ENCODE data around the gene KAZN. TPM values are rescaled to one million over a fixed set of nuclear protein-coding genes. Genes with fewer than 3 reads are reported as not detected.

Gene KAZN
- total RNA-seq, 1 experiment from 2014 or later, result 2.4 TPM

DNA sequence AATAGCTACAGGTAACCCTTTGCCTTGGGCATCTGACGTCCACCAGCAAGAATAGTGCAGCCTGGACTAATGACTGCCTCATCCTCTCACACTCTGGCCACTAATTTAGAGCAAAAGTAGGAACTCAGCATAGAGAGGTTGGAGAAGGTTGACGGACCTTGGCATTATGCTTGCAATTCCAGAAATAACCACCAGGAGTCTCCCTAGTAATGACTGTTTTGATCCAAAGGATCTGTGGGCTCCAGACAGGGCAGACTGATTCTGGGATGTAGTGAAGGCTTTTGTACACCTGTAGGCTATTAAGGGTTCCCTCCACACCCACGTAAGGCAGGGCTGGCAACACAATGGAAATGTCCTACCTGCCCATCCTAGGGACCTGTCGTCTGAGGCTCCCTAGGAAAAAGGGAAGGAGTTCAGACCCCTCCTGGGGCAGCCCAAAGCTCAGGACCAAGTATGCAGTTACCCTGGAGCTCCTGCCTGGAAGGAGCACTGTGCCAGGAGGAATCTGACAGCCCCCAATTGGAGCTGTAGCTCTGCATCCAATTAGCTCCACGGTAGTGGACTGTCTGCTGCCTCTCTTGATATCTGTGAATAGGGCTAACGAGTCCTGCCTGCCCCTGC lies 464.1 kb downstream of the KAZN start:
- intact Hi-C loops (cut with micrococcal nuclease; ENCODE audit: unreplicated experiment), result loop anchor here (1.0 kb wide), 1 partner anchor 38 kb away; no protein-coding TSS in a partner anchor
- Mint-ChIP-seq H3K4me3 (ENCODE audit: unreplicated experiment) (no peak overlapping the region), H3K4me1 (ENCODE audit: low read depth, unreplicated experiment) (no peaks in the 10 kb centered on the region), H3K36me3 (ENCODE audit: insufficient read depth, unreplicated experiment) (no peaks in the 10 kb centered on the region), H3K9me3 (ENCODE audit: unreplicated experiment) (no peaks in the 10 kb centered on the region), H3K27me3 (ENCODE audit: insufficient read depth, unreplicated experiment) (no peaks in the 10 kb centered on the region), H3K27ac (ENCODE audit: unreplicated experiment) (no peak overlapping the region)
- no peaks in the 10 kb centered on the region for H3K9me3 ChIP-seq
- ChIA-PET CTCF (interaction anchor here (0.5 kb wide), 1 partner anchor 178 kb away, joined by 3 read pairs; no protein-coding TSS in a partner anchor), POLR2A (no interaction called here)
- DNase-seq, result peak in 1 of 2 experiments; percentile 18
- TF ChIP-seq, protein P1, sequence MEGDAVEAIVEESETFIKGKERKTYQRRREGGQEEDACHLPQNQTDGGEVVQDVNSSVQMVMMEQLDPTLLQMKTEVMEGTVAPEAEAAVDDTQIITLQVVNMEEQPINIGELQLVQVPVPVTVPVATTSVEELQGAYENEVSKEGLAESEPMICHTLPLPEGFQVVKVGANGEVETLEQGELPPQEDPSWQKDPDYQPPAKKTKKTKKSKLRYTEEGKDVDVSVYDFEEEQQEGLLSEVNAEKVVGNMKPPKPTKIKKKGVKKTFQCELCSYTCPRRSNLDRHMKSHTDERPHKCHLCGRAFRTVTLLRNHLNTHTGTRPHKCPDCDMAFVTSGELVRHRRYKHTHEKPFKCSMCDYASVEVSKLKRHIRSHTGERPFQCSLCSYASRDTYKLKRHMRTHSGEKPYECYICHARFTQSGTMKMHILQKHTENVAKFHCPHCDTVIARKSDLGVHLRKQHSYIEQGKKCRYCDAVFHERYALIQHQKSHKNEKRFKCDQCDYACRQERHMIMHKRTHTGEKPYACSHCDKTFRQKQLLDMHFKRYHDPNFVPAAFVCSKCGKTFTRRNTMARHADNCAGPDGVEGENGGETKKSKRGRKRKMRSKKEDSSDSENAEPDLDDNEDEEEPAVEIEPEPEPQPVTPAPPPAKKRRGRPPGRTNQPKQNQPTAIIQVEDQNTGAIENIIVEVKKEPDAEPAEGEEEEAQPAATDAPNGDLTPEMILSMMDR (IDR thresholded peaks at IDR 0.05; ENCODE audit: insufficient read depth in 1 of 2, low read depth in 1 of 2, low read length in 1 of 2, severe bottlenecking in 1 of 2, unreplicated experiment in 1 of 2), result peak in 1 of 2 experiments; percentile 54
- H3K4me3 ChIP-seq (ENCODE audit: low read depth, low read length), result no peak overlapping the region
- H3K4me1 ChIP-seq, result no peaks in the 10 kb centered on the region
- BruUV-seq (replicated peaks), result no TSS peak
- no peaks in the 10 kb centered on the region for H3K36me3 ChIP-seq (ENCODE audit: control insufficient read depth, insufficient read depth, low read length)
- H3K27me3 ChIP-seq (replicated peaks; ENCODE audit: control insufficient read depth, insufficient read depth, low read length), result no peaks in the 10 kb centered on the region

- no peak for DNase-seq
- H3K4me3 Mint-ChIP-seq (ENCODE audit: unreplicated experiment), result no peak overlapping the region
- no peaks in the 10 kb centered on the region for H3K36me3 Mint-ChIP-seq (ENCODE audit: insufficient read depth, unreplicated experiment)
- Histone ChIP-seq H3K9me3 (no peaks in the 10 kb centered on the region), H3K4me3 (ENCODE audit: low read depth, low read length) (no peak overlapping the region), H3K4me1 (no peaks in the 10 kb centered on the region), H3K36me3 (ENCODE audit: control insufficient read depth, insufficient read depth, low read length) (no peaks in the 10 kb centered on the region), H3K27me3 (replicated peaks; ENCODE audit: control insufficient read depth, insufficient read depth, low read length) (no peaks in the 10 kb centered on the region)
- H3K27me3 Mint-ChIP-seq (ENCODE audit: insufficient read depth, unreplicated experiment), result no peaks in the 10 kb centered on the region
- intact Hi-C loops (cut with micrococcal nuclease; ENCODE audit: unreplicated experiment), result no loop called here
- TF ChIP-seq, protein P1 (IDR thresholded peaks at IDR 0.05; ENCODE audit: insufficient read depth in 1 of 2, low read depth in 1 of 2, low read length in 1 of 2, severe bottlenecking in 1 of 2, unreplicated experiment in 1 of 2), result no peak
- POLR2A ChIA-PET, result no interaction called here
- no peaks in the 10 kb centered on the region for H3K9me3 Mint-ChIP-seq (ENCODE audit: unreplicated experiment)
- CTCF ChIA-PET, result no interaction called here
- no peaks in the 10 kb centered on the region for H3K4me1 Mint-ChIP-seq (ENCODE audit: low read depth, unreplicated experiment)
- BruUV-seq (replicated peaks), result no TSS peak
- H3K27ac Mint-ChIP-seq (ENCODE audit: unreplicated experiment), result no peak overlapping the region
Observed at GRCh38 chr1:15063346-15063745, 464.9 kb downstream of the KAZN start.

DNA sequence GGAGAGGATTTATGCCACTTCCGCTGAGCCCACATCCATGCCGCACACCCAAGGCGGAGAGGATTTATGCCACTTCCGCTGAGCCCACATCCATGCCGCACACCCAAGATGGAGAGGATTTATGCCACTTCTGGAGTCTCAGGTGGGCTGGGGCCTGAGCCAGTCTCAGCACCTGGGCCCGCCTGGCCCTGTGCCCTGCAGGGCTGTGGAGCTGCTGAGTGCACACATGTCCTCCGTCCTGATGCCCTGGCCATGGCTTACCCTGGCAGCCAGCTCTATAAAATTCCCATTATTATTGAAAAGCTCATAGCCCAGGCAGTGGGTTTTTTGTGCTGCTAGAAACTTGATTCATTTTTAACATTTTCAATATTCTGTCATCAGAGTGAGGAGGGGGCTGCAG lies 465.3 kb downstream of the KAZN start:
- Mint-ChIP-seq H3K36me3 (ENCODE audit: insufficient read depth, unreplicated experiment) (no peaks in the 10 kb centered on the region), H3K4me3 (ENCODE audit: unreplicated experiment) (no peak overlapping the region), H3K27me3 (ENCODE audit: insufficient read depth, unreplicated experiment) (no peaks in the 10 kb centered on the region), H3K27ac (ENCODE audit: unreplicated experiment) (no peak overlapping the region), H3K4me1 (ENCODE audit: low read depth, unreplicated experiment) (no peaks in the 10 kb centered on the region), H3K9me3 (ENCODE audit: unreplicated experiment) (no peaks in the 10 kb centered on the region)
- BruUV-seq (replicated peaks), result no TSS peak
- intact Hi-C loops (cut with micrococcal nuclease; ENCODE audit: unreplicated experiment), result no loop called here
- CTCF ChIA-PET, result interaction anchor here (0.7 kb wide), 1 partner anchor 14 kb away, joined by 3 read pairs; no protein-coding TSS in a partner anchor
- H3K4me1 ChIP-seq, result no peaks in the 10 kb centered on the region
- DNase-seq, result no peak
- H3K9me3 ChIP-seq, result no peaks in the 10 kb centered on the region
- TF ChIP-seq, protein P1 (IDR thresholded peaks at IDR 0.05; ENCODE audit: insufficient read depth in 1 of 2, low read depth in 1 of 2, low read length in 1 of 2, severe bottlenecking in 1 of 2, unreplicated experiment in 1 of 2), result no peak
- H3K36me3 ChIP-seq (ENCODE audit: control insufficient read depth, insufficient read depth, low read length), result no peaks in the 10 kb centered on the region
- H3K27me3 ChIP-seq (replicated peaks; ENCODE audit: control insufficient read depth, insufficient read depth, low read length), result no peaks in the 10 kb centered on the region
- no peak overlapping the region for H3K4me3 ChIP-seq (ENCODE audit: low read depth, low read length)
- POLR2A ChIA-PET, result no interaction called here

Measured in Caco-2 (cell line).